NB4 (cell line): Measurements from ENCODE around the gene RNF8.

ENCODE experiments used
- MAX ChIP-seq: IDR thresholded peaks from 2 replicates; pipeline ENCODE4 v1.6.1; 2011; ENCODE audit warnings: low read depth, low read length
- TF ChIP-seq, protein P1 (sequence below): IDR thresholded peaks from one replicate; pipeline ENCODE4 v1.5.1; 2012; ENCODE audit warnings: low read depth, low read length

- no peak for TF ChIP-seq MAX
- TF ChIP-seq, protein P1, sequence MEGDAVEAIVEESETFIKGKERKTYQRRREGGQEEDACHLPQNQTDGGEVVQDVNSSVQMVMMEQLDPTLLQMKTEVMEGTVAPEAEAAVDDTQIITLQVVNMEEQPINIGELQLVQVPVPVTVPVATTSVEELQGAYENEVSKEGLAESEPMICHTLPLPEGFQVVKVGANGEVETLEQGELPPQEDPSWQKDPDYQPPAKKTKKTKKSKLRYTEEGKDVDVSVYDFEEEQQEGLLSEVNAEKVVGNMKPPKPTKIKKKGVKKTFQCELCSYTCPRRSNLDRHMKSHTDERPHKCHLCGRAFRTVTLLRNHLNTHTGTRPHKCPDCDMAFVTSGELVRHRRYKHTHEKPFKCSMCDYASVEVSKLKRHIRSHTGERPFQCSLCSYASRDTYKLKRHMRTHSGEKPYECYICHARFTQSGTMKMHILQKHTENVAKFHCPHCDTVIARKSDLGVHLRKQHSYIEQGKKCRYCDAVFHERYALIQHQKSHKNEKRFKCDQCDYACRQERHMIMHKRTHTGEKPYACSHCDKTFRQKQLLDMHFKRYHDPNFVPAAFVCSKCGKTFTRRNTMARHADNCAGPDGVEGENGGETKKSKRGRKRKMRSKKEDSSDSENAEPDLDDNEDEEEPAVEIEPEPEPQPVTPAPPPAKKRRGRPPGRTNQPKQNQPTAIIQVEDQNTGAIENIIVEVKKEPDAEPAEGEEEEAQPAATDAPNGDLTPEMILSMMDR, result no peak
These were observed 34.6 kb upstream of the RNF8 start for GRCh38 chr6:37319156-37319555.
